Measurements from ENCODE around the gene PPM1H.

Gene PPM1H

DNA sequence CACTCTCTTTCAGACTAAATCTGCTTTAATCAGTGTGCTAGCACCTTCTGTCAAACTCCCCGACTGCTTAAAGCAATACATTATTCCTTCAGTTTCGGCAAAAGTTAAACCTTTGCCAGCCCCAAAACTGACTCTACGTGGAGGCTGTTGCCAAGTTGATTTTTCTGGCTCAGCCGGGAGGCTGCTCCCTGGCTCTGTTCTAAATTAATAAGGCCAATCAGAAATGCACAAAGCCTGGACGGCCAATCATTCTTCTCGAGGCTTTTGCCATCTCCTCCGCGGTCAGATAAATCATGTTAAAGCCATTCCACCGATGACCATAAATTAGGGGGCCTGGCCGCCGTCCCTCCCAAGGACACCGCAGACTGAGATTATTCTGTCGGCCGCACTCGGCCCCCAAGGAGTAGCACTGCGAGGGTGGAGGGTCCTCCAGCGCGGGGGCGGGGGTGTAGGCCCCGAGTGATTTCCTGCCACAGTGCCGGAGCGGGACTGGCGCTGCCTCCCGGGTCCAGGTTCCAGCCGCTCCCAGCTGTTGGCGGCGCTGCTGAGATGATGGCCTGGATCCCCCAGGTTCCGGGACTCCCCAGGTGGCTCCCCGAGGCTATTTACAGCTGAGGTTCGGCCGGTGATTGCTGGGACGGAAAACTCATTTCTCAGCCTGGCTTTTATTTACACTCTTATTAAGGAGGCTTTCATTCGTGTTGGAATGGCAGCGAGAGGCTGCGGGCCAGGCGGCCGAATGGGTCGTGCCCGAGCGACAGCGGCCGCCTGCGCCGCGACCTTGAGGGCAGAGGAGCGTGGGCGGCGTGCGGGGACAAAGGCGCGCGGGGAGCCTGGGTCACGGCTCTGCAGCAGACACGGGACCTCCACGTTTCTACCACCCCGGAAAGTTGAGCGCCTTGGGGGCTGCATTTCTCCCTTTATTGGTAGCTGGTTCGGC, 303.2 kb downstream of the PPM1H start:
- no peak for DNase-seq

DNA sequence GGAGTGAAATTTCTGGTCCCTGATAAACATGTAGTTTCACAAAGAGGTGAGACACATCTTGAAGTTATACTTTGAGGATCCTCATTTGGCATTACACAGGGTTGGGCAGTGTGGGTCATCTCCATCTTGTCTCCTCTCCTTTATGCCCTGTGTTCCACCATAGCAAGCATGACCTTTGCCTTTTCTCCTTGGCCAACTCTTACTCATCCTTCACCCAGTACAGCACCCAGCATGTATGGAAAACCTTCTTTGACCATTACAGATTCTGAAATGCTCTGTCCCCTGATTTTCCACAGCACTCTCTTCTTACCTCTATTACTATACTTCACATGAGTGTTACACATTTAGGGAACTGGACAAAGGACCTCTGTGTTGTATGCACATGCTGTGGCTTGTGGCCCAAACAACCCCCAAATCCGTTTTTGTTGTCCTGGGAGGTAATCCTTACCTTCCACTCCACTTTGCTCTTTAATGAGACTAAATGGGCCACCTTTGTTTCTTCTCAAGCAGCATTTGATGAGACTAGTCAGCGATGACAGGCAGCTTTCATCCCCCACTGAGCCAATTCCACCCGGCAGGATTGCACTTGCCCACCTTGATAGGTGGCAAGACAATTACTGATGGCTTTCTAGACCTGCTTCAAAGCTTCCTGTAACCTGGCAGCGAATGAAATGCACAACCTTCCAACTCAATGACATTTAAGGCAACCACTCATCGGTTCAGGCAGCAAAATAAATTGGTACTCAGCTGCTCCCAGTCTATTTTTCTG, 304.8 kb downstream of the PPM1H start:
- DNase-seq, result peak; percentile 83

DNA sequence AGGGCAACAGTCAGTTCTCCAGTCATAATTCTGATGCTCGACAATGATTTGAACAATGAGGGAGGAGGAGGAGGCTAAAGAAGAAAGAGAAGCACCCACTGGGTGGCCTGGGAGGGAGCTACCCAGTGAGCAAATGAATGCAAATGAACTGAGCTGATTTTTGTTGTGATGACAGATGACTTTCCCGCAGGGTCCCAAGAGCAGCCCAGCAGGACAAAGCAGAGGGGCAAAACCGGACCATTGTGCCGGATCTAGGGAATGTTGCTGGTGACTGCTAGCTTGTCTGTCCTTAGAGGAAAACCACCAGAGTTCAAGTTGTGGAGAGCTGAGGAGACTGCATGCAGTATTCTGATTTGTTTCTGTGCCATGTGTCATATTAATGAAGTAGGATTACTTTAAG, 305.5 kb downstream of the PPM1H start:
- DNase-seq, result no peak

DNA sequence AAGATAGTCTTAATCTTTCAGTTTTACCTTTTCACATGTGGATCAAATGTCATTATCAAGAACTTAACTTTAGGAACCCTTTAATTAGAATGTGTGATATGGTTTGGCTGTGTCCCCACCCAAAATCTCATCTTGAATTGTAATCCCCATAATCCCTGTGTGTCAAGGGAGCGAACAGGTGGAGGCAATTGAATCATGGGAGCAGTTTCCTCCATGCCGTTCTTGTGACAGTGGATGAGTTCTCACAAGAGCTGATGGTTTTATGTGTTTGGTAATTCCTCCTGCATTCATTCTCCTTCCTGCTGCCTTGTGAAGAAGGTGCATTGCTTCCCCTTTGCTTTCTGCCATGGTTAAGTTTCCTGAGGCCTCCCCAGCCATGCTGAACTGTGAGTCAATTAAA, 307.8 kb downstream of the PPM1H start:
- no peak for DNase-seq

DNA sequence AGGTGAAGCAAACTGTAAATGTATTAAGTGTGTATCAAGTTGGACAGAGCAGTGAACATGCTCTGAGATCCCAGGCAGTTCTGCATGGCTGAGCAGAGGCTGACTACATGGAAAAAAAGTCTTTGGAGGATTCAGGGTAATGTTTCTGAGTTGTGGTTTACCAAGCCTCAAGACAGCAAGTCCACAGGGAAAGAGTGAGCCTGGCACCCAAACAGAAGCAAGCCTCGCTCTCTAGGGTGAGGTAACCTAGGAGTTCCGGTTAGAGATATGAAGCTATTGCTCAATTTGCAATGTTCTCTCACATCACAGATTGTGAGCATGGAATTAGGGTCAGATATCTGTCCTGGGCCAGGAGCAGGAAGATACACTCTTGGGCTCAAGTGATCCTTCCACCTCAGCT, 309.7 kb downstream of the PPM1H start:
- no peak for DNase-seq

DNA sequence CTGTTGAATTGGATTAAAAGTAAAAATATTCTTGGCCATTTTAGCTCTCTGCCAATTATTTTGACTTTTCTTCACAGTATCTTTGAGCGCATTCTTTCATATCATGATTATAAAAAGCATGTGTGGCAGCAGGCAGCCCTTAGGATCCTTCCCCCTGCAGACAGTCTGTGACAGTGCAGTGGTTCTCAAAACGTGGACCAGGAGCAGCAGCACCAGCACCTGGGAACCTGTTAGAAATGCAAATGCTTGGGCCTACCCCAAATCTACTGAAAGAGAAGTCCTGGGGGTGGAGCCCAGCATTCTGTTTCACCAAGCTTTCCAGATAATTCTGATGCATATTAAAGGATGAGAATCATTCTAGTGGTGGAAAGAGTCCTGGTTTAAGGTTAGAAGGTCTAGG, 312.8 kb downstream of the PPM1H start:
- no peak for DNase-seq

DNA sequence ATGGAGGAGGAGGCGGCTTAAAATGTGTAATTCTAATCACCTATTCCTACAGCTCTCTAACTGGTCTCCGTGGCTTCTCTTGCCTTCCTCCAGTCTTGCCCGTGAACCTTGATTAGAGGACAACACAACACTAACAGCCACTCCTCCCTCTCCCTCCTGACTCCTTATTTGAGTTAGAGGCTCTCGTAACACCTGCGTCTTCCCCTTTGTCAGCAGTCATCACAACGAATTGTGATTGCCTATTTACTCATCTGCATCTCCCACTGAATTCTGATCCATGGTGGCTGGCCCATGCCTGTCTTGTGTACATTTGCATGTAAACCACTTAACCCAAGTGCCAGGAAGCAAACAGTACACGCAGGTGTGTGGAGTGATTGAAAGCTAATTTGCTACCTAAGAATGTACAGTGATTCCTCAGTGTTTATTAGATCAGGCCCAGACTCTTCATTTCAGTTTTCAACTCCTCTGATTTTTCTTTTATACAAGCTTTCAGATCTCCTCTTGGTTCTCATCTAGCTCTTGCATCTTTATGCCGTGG, 313.8 kb downstream of the PPM1H start:
- peak; percentile 79 for DNase-seq

DNA sequence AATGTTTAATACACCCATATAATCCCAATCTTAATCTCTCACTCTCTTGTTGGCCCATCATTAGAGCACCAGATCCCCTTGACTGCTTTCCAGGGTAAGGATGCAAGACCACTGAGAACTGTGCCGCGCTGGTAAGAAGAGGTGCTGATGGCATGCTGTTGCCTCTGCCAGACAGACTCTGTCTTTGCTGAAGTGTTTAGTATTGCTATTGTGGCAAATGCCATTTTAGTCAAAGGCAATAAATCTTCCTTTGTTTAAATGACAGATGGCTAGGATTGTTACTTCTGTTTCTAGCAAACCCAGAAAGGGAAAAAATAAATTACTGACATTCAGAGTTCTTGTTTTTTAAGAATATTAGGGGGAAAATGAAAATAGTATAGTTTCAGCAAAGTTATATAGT, 316.0 kb downstream of the PPM1H start:
- DNase-seq, result peak; percentile 9

DNA sequence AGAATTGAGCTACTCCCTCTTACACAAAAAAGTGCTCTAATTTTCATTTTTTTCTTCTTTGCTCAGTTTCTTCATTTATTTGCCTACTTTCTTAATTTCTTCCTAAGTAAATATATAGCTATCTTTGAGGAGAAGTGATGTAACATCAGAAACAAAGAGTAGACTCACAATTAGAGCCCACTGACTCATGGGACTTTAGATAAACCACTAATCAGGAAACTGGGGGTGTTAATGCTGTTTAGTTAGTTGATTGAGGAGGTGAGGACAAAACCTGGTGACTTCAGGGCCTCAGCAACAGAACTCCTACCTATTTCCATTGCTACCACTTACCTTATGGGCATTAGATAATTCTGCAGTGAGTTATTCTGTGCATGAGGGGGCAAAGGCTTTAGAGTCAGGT, 316.6 kb downstream of the PPM1H start:
- DNase-seq, result no peak

DNA sequence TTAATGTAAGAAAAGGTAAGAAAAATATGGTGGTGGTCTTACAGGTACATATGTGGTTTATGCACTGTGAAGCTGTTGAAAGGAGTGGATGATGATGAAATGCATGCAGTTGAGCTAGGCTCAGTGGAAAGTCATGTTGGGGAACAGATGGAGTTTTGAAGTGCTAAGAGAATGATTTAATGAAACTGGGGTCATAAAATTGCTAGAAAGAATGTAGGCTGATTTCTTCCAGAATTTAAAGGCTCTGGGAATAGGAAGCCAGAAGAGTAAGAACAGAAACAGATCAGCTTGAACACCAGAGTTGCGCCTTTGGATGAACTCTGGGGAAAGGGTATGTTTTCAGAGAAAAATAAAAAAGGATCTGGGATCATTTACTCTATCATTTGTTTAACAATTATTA, 321.9 kb downstream of the PPM1H start:
- DNase-seq, result no peak

DNA sequence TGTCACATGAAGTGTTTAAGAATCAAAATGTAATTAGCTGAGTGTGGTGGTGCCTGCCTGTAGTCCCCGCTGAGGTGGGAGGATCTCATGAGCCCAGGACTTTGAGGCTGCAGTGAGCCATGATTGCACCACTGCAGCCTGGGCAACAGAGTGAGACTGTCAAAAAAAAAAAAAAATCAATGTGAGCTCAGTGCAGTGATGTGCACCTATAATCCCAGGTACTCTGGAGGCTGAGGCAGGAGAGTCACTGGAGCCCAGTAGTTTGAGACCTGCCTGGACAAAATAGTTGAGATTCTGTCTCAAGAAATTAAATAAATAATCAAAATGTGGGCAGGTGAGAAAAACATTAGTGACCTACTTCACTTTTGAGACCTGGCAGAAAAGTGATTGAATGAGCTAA, 328.3 kb downstream of the PPM1H start:
- DNase-seq, result no peak

DNA sequence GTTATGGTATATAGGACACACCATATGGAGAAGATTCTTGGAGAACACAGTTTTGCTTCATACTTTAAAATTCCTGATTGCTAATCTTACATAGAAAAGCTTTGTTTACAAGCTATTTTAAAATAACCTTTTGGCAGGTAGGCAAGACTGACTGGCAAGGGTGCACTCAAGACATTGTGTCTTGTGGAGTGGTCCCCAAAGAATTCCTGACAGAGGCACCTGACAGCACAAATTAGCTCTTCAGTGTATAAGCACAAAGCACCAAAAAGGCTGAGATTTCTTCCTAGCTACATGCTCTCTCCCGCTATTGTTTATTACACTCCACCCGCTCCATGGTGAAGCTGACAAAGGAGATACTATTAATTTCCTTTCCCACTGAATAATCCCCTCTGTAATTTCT, 329.0 kb downstream of the PPM1H start:
- peak; percentile 61 for DNase-seq

DNA sequence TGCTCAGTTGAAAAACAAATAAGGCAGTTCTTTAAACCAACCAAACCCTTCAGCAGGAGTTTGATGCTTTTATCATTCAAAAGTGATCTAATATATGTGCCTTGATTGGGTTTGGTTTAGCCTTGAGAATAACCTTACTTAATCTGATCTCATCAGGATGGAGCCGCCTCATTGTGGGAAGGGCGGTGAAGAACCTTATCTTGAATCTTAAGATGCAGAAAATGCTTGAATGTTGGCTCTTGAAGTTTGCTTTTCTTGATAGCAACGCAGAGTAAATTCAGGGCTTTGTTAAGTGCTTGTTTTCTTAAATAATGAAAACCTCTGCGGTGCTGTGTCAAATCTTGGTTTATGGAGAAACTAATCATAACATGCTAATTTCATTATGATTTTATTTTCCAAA, 330.1 kb downstream of the PPM1H start:
- no peak for DNase-seq

DNA sequence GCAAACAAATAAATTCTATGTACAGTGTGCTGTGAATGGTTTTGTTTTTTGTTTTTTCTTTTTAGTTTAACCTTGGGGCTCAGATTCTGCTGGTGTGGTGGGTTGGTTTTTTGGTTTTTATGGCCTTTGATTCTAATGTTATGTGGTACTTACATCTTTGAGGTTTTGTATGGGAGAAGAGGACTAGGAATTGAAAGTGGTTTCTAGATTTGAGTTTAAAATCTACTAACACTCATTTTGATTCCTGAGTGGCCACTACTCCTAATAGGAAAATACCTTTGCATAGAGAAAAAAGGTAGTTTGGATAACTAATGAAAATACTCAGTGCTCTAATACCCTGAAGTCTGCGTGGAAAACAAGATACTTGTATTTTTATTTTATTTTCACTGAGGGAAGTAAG, 330.6 kb downstream of the PPM1H start:
- no peak for DNase-seq

DNA sequence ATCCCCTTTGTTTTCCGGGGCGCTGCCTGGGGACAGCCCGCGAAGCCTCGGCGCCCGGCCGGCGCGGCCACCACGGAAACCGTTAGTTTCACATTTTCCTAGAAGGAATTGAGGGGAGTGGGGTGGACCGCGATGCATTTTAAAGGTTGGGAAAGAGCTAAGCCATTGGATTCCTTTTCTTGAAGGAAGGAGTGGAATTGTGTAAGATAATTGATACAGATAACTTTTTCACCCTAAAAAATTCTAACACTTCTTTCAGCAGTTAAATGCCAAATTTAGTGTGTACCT, 331.2 kb downstream of the PPM1H start:
- DNase-seq, result no peak

DNA sequence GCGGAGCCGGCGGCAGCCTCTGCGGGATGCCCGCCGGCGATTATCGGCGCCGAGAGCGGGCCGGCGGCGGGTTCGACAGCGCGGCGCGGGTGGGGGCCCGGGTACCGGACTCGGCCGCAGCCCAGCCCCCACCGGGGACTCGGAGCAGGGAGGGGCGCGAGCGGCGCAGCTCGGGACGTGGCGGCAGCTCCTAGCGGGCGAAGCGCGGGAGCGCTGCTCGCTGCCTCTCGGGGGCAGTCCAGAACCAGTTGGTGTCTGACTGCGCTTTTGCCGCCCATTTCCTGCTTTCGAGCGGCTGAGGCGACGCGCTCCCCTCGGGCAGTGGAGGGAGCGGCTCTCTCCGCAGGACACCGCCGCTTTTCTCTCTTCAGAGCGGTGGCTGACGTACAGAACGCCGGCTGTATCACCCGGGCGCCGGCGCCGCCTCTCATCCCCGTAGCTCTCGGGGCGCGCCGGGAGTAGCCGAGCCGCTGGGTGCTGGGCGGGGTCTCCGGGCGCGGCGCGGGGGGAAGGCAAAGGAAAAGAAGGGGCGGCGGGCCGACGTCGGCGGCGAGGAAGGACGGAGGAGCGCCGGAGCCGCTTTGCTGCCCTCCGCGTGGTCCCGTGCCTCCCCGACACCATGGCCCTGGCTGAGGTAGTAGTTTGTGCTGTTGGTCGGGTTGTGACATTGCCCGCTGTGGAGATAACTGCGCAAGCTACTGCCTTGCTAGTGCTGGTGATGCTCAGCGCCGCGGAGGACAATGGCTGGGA, 331.7 kb downstream of the PPM1H start:
- peak; percentile 79 for DNase-seq

DNA sequence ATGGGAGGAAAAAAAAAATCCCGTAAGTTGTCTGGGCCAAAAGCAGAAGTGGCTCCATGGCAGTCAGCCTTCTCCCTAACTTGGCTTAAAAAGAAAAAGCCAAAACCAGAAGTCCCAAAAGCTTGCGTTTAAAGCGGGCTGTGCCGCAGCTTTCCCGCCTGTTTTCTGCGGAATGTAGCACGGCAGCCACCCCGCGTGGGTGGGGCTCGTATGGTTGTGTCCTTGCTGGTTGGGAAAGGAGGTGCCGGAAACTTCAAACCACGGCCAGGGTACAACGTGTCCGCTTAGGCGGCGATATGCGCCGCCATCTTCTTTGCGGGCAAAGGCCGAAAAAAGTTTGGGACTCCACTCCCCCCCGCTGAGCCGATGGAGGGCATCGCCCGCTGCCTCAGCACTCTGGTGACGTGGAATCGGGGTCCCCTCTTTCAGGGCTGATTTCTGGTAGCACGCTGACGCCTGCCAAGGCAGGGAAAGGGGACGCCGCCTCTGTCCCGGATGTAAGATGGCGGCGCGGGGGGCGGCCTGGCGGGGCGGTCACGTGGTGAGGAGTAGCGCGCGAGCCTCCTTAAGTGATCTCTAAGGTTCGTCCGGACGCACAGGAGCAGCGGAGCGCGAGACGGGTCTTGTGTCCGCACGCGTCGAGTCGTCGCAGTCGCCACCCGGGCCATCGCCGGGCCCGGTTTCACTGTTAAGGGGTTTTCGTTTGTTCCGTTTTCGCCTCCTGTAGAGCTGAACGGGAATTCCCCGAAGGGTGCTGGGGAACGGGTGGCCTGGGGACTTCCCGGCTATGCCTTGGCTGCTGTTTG, 332.5 kb downstream of the PPM1H start:
- peak; percentile 86 for DNase-seq

DNA sequence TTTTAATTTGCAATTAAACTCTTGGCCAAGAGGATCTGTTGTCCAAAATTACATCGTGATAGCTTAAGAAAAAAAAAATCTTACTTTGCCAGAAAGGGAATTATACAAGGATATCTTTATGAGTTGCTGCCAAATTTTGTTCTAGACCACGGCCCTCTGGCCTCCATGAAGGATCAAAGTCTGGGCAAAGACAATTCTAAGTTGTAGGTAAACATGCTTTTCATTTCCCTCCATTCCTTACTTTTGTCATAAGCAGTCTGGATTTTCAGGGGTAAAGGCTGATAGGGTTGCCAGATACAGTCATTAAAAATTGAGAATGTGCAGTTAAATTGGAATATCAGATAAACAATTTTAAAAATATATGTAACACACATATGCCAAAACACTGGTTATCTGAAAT, 333.2 kb downstream of the PPM1H start:
- no peak for DNase-seq

DNA sequence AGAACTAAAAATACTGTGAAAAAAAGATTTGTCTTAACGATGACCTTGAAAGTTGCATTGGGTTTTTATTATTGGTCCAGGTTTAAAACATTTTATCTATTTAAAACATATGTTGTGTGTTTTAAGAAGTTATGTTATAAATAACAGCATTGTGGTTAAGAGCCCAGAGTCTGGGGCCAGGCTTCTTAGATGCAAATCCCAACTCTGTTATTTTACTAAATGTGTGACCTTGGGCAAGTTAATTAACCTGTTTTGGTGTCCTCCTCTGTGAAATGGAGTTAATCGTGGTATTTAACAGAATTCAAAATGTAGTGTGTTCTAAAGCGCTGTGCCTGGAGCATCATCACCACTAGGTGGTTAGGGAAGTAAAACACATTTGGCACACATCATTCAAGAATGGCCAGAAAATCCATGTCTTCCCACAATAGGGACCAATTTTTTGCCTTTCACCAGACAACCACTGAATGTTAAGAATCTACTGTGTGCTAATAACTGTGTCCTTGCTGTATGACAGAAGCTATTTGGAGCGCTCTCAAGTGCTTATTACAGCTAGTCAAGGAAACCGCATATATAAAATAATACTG, 335.0 kb downstream of the PPM1H start:
- DNase-seq, result no peak

DNA sequence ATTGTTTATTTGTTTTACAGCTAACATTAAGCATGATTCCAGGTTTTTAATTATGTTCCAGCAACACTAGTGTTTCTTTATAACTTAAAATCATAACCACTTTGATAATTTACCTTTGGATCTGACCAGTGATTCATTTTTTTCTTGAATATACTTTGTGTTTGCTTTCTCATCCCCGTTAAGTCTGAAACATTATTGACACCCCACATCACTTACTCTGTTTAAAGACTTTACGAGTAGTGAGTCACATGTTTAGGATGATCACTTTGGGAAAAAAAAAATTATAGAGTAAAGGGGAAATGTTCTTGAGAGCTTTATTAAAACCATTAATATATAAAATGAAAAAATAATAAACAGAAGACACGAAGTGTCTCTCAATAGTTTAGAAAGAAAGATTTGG, 336.1 kb downstream of the PPM1H start:
- no peak for DNase-seq

DNA sequence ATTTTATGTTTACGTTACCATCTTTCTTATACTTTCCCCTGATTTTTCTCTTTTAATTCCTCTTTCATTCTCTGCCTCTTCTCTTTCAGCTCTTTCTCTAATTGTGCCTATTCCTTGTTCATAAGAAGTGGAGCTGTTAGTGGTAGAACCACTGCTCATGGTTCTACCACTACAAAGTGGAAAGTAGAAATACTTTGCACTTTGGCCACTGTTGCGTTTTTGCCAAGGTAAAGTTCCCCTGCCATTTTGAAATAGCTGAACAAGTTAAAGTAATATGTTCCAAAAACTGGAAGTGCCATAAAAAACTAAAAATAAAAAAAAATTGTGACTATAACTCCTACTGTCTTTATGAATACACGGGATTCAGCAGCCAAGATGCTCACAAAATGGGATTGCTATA, 337.7 kb downstream of the PPM1H start:
- DNase-seq, result no peak
